ENCODE measurements around the gene KCNQ1. TPM values are rescaled to one million over a fixed set of nuclear protein-coding genes. Genes with fewer than 3 reads are reported as not detected.

The KCNQ1 gene
- total and polyA plus RNA-seq, 2 donors (not counting 1 experiment from before 2014, with no cell fraction given), result 21.5 to 28.8 TPM

DNA sequence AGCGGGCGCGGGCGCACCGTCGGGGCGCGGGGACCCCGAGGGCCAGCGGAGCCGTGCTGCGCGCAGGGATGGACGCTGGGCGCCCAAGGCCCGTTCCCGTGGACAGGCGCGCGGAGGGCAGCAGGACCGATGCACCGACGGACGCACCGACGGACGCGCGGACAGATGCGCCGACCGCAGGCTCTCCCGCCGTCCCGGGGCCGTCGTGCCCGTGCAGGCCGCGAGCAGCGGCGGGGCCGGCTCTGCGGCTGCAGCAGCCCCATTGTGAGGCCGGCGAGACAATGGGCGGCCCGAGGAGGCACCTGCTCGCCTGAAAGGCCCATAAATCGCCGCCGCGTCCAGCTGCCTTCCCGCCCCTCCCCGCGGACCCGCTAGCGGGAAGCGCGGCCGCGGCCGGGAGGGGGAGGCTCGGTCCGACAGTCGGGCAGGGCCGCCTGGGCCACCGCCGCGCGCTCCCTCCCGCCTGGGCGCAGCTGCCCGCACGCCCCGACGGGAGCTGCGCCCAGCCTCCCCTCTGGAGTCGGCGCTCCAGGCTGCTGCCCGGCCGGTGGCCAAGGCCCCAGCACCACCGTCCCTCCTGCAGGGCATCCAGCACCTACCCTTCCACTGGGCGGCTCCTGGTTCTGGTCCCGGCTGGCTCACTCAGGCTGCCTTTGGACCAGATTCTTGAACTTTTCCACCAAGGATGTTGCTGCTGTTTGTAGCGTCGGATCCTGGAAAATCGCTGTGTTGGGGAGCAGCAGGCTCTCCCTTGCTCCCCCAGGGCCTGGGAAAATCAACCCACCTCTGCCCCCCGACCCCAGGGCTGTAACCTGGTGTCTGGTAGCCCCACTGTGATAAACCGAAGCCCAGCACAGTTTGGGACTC, 425.0 kb downstream of the KCNQ1 start:
- no peak overlapping the region for H3K9ac ChIP-seq (ENCODE audit: low read length)
- intact Hi-C loops (cut with micrococcal nuclease), result no loop called here
- CTCF ChIA-PET, result no interaction called here

DNA sequence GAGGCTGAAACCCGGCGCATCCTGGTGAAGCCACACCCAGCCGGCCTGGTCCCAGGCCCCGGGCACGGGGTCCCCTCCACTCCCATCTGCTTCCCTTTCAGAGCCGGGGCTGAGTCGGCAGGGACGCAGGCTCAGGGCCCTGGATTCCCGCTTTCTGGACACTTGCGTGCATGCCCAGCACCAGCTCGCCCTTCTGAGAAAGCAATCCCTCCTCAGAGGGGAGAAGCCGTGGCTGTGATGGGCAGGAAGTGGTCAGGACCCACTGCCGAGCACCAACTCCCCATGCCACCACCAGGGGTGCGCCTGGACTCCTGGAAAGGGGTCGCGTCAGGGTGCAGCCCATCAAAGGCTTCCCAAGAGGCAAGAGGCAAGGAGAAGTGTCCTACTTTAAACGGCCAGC, 425.7 kb downstream of the KCNQ1 start:
- peaks cover 0 to 38% (median 14%) of the 10 kb centered on the region in 4 experiments for H3K27me3 ChIP-seq (replicated peaks in 1 of 4; ENCODE audit: control extremely low read depth in 1 of 4, control insufficient read depth in 3 of 4, insufficient read depth in 4 of 4, low read length in 3 of 4)

More for the DNA sequence above, 425.0 kb downstream of the KCNQ1 start:
- POLR2A ChIA-PET, result no interaction called here
- DNase-seq (no peak), ATAC-seq (ENCODE audit: low read depth) (no peak)
- 34% methylated on average over 89 of the region's 90 CpGs for whole genome bisulfite sequencing (ENCODE audit: insufficient coverage)
- Histone ChIP-seq H3K4me3 (ENCODE audit: control extremely low read depth in 1 of 5, extremely low read depth in 1 of 5, insufficient read depth in 1 of 5, low read depth in 2 of 5, low read length in 4 of 5) (no peak overlapping the region), H3K79me2 (ENCODE audit: control insufficient read depth, insufficient read depth, low read length) (no peaks in the 10 kb centered on the region), H3K27me3 (replicated peaks in 1 of 4; ENCODE audit: control extremely low read depth in 1 of 4, control insufficient read depth in 3 of 4, insufficient read depth in 4 of 4, low read length in 3 of 4) (peaks cover 0 to 37% (median 14%) of the 10 kb centered on the region in 4 experiments), H3K4me1 (ENCODE audit: control insufficient read depth in 2 of 2, insufficient read depth in 2 of 2, low read length in 2 of 2) (peaks cover 6 to 9% of the 10 kb centered on the region in 2 donors), H3K36me3 (replicated peaks in 1 of 2; ENCODE audit: control extremely low read depth in 1 of 2, control insufficient read depth in 1 of 2, extremely low read depth in 1 of 2, insufficient read depth in 2 of 2, low read length in 1 of 2) (no peaks in the 10 kb centered on the region), H4K20me1 (ENCODE audit: control insufficient read depth, insufficient read depth, low read length, poor library complexity, severe bottlenecking) (no peaks in the 10 kb centered on the region), H2AFZ (ENCODE audit: insufficient read depth, low read depth, low read length, poor library complexity, severe bottlenecking) (no peak overlapping the region), H3K27ac (ENCODE audit: low read length in 2 of 2) (no peak overlapping the region), H3K9me3 (ENCODE audit: control extremely low read depth in 1 of 3, control insufficient read depth in 2 of 3, insufficient read depth in 1 of 3, low read length in 2 of 3) (peaks cover 0 to 21% (median 0%) of the 10 kb centered on the region in 3 donors), H3K4me2 (replicated peaks; ENCODE audit: low read depth, low read length, poor library complexity, severe bottlenecking) (no peak overlapping the region)
- no peak overlapping the region for H3K4me3 Mint-ChIP-seq
- no peak overlapping the region for H3K27ac Mint-ChIP-seq
- peaks cover 11% of the 10 kb centered on the region for H3K4me1 Mint-ChIP-seq
- peaks cover 2% of the 10 kb centered on the region for H3K9me3 Mint-ChIP-seq (ENCODE audit: insufficient read depth)
- H3K27me3 Mint-ChIP-seq, result peaks cover 45% of the 10 kb centered on the region
- TF ChIP-seq, protein P1, sequence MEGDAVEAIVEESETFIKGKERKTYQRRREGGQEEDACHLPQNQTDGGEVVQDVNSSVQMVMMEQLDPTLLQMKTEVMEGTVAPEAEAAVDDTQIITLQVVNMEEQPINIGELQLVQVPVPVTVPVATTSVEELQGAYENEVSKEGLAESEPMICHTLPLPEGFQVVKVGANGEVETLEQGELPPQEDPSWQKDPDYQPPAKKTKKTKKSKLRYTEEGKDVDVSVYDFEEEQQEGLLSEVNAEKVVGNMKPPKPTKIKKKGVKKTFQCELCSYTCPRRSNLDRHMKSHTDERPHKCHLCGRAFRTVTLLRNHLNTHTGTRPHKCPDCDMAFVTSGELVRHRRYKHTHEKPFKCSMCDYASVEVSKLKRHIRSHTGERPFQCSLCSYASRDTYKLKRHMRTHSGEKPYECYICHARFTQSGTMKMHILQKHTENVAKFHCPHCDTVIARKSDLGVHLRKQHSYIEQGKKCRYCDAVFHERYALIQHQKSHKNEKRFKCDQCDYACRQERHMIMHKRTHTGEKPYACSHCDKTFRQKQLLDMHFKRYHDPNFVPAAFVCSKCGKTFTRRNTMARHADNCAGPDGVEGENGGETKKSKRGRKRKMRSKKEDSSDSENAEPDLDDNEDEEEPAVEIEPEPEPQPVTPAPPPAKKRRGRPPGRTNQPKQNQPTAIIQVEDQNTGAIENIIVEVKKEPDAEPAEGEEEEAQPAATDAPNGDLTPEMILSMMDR (IDR thresholded peaks at IDR 0.05), result no peak
- no peak for TF ChIP-seq EZH2 (IDR thresholded peaks at IDR 0.05; ENCODE audit: borderline replicate concordance, insufficient read depth, low read depth, low read length, poor library complexity, severe bottlenecking)

More for the DNA sequence above, 425.7 kb downstream of the KCNQ1 start:
- ChIA-PET POLR2A (no interaction called here), CTCF (no interaction called here)
- TF ChIP-seq, protein P1 (IDR thresholded peaks at IDR 0.05), result no peak
- TF ChIP-seq EZH2 (IDR thresholded peaks at IDR 0.05; ENCODE audit: borderline replicate concordance, insufficient read depth, low read depth, low read length, poor library complexity, severe bottlenecking), result no peak
- no peak overlapping the region for H3K27ac Mint-ChIP-seq
- Histone ChIP-seq H3K4me2 (replicated peaks; ENCODE audit: low read depth, low read length, poor library complexity, severe bottlenecking) (no peak overlapping the region), H3K79me2 (ENCODE audit: control insufficient read depth, insufficient read depth, low read length) (no peaks in the 10 kb centered on the region), H2AFZ (ENCODE audit: insufficient read depth, low read depth, low read length, poor library complexity, severe bottlenecking) (no peak overlapping the region), H3K36me3 (replicated peaks in 1 of 2; ENCODE audit: control extremely low read depth in 1 of 2, control insufficient read depth in 1 of 2, extremely low read depth in 1 of 2, insufficient read depth in 2 of 2, low read length in 1 of 2) (no peaks in the 10 kb centered on the region), H3K4me3 (ENCODE audit: control extremely low read depth in 1 of 5, extremely low read depth in 1 of 5, insufficient read depth in 1 of 5, low read depth in 2 of 5, low read length in 4 of 5) (no peak overlapping the region), H3K9ac (ENCODE audit: low read length) (no peak overlapping the region), H3K4me1 (ENCODE audit: control insufficient read depth in 2 of 2, insufficient read depth in 2 of 2, low read length in 2 of 2) (peaks cover 6 to 9% of the 10 kb centered on the region in 2 donors), H3K27ac (ENCODE audit: low read length in 2 of 2) (no peak overlapping the region), H4K20me1 (ENCODE audit: control insufficient read depth, insufficient read depth, low read length, poor library complexity, severe bottlenecking) (no peaks in the 10 kb centered on the region), H3K9me3 (ENCODE audit: control extremely low read depth in 1 of 3, control insufficient read depth in 2 of 3, insufficient read depth in 1 of 3, low read length in 2 of 3) (peaks cover 0 to 27% (median 0%) of the 10 kb centered on the region in 3 donors)
- ATAC-seq (ENCODE audit: low read depth), result no peak
- H3K4me1 Mint-ChIP-seq, result peaks cover 11% of the 10 kb centered on the region
- intact Hi-C loops (cut with micrococcal nuclease), result no loop called here
- peaks cover 45% of the 10 kb centered on the region for H3K27me3 Mint-ChIP-seq
- no peak for DNase-seq
- WGBS (ENCODE audit: insufficient coverage), result 64% methylated on average over 12 of the region's 17 CpGs
- H3K9me3 Mint-ChIP-seq (ENCODE audit: insufficient read depth), result peaks cover 2% of the 10 kb centered on the region
- no peak overlapping the region for H3K4me3 Mint-ChIP-seq

Measured in B cell (primary cell).